ENCODE measurements around the gene VAV2.
A peak's percentile ranks its signal among the peaks of the same experiment; 100 is the strongest.

Gene VAV2

GRCh38 chr9:133792721-133793470, 199.2 kb downstream of the VAV2 start:
- no peaks in the 10 kb centered on the region for H3K4me1 ChIP-seq
- no peaks in the 10 kb centered on the region for H3K36me3 ChIP-seq (ENCODE audit: control insufficient read depth, insufficient read depth, low read length)
- TF ChIP-seq, protein P1, sequence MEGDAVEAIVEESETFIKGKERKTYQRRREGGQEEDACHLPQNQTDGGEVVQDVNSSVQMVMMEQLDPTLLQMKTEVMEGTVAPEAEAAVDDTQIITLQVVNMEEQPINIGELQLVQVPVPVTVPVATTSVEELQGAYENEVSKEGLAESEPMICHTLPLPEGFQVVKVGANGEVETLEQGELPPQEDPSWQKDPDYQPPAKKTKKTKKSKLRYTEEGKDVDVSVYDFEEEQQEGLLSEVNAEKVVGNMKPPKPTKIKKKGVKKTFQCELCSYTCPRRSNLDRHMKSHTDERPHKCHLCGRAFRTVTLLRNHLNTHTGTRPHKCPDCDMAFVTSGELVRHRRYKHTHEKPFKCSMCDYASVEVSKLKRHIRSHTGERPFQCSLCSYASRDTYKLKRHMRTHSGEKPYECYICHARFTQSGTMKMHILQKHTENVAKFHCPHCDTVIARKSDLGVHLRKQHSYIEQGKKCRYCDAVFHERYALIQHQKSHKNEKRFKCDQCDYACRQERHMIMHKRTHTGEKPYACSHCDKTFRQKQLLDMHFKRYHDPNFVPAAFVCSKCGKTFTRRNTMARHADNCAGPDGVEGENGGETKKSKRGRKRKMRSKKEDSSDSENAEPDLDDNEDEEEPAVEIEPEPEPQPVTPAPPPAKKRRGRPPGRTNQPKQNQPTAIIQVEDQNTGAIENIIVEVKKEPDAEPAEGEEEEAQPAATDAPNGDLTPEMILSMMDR (IDR thresholded peaks at IDR 0.05): peak; percentile 84
- H2AFZ ChIP-seq: no peak overlapping the region
- H3K27ac ChIP-seq: no peak overlapping the region
- no peaks in the 10 kb centered on the region for H3K9me3 ChIP-seq (ENCODE audit: control insufficient read depth, low read length)
- H3K9ac ChIP-seq: no peak overlapping the region
- no peaks in the 10 kb centered on the region for H3K27me3 ChIP-seq (ENCODE audit: control insufficient read depth, insufficient read depth, low read length)
- H3K4me3 ChIP-seq (ENCODE audit: low read depth, low read length): no peak overlapping the region
- no peaks in the 10 kb centered on the region for H3K79me2 ChIP-seq
- H3K4me2 ChIP-seq (ENCODE audit: low read length): no peak overlapping the region

- TF ChIP-seq, protein P1 (IDR thresholded peaks at IDR 0.05): no peak
- H3K27ac ChIP-seq: no peak overlapping the region
- H3K27me3 ChIP-seq (ENCODE audit: control insufficient read depth, insufficient read depth, low read length): no peaks in the 10 kb centered on the region
Observed at GRCh38 chr9:133791735-133792649, 200.1 kb downstream of the VAV2 start.

DNA sequence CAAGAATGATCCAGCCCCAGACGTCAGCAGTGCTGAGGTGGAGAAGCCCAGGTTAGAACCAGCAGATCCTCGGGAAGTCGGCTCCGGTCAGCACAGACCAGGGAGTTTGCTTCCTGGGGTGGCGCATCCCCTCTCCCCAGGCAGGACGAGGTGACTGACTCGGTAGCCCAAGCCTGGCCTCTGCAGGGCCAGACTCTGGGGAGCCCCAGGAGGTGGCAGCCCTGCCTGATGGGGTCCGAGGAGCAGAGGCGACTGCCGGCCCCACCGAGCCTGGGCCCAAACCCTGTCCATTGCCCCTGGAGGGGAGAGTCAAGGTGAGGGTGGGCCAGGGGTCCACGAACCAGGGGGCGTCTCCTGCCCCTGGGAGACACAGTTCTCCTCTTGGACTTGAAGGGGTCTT, 201.1 kb downstream of the VAV2 start:
- TF ChIP-seq, protein P1 (IDR thresholded peaks at IDR 0.05): no peak
- H3K27ac ChIP-seq: no peak overlapping the region
- no peak overlapping the region for H3K4me2 ChIP-seq (ENCODE audit: low read length)
- no peaks in the 10 kb centered on the region for H3K79me2 ChIP-seq
- H3K4me1 ChIP-seq: no peaks in the 10 kb centered on the region
- no peak overlapping the region for H3K4me3 ChIP-seq (ENCODE audit: low read depth, low read length)
- H3K36me3 ChIP-seq (ENCODE audit: control insufficient read depth, insufficient read depth, low read length): no peaks in the 10 kb centered on the region
- no peaks in the 10 kb centered on the region for H3K27me3 ChIP-seq (ENCODE audit: control insufficient read depth, insufficient read depth, low read length)
- no peak overlapping the region for H3K9ac ChIP-seq
- no peaks in the 10 kb centered on the region for H3K9me3 ChIP-seq (ENCODE audit: control insufficient read depth, low read length)
- H2AFZ ChIP-seq: no peak overlapping the region

More at GRCh38 chr9:133791735-133792649, 200.1 kb downstream of the VAV2 start:
- Histone ChIP-seq H3K4me3 (ENCODE audit: low read depth, low read length) (no peak overlapping the region), H3K9ac (no peak overlapping the region), H3K4me2 (ENCODE audit: low read length) (no peak overlapping the region), H2AFZ (no peak overlapping the region), H3K36me3 (ENCODE audit: control insufficient read depth, insufficient read depth, low read length) (no peaks in the 10 kb centered on the region), H3K4me1 (no peaks in the 10 kb centered on the region), H3K79me2 (no peaks in the 10 kb centered on the region), H3K9me3 (ENCODE audit: control insufficient read depth, low read length) (no peaks in the 10 kb centered on the region)

DNA sequence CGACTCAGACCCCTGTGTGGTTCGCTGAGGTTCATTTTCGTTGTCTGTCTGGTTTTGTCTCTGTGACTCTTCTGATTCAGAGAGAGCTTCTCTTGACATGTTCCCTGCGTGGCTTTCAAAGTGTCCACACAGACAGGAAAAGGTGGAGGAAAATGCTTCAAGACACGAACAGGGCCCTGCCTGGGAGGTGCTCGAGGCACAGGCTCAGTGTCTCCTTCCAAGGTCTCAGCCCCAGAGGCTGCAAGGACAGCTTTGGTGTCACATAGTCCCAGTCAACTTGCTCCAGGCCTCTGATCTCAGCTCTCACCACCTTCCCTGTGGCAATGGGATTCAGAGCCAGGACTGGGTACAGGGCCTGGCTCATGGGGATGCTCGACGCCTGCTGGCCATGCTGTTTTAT, 202.3 kb downstream of the VAV2 start:
- Histone ChIP-seq H3K9ac (no peak overlapping the region), H3K27ac (no peak overlapping the region)

More for the DNA sequence above, 202.3 kb downstream of the VAV2 start:
- Histone ChIP-seq H3K4me2 (ENCODE audit: low read length) (no peak overlapping the region), H3K9me3 (ENCODE audit: control insufficient read depth, low read length) (no peaks in the 10 kb centered on the region), H3K36me3 (ENCODE audit: control insufficient read depth, insufficient read depth, low read length) (no peaks in the 10 kb centered on the region), H3K4me1 (no peaks in the 10 kb centered on the region), H2AFZ (no peak overlapping the region), H3K79me2 (no peaks in the 10 kb centered on the region), H3K4me3 (ENCODE audit: low read depth, low read length) (no peak overlapping the region), H3K27me3 (ENCODE audit: control insufficient read depth, insufficient read depth, low read length) (no peaks in the 10 kb centered on the region)
- TF ChIP-seq, protein P1 (IDR thresholded peaks at IDR 0.05): no peak
